ENCODE data around the gene SELE.

The SELE gene

DNA sequence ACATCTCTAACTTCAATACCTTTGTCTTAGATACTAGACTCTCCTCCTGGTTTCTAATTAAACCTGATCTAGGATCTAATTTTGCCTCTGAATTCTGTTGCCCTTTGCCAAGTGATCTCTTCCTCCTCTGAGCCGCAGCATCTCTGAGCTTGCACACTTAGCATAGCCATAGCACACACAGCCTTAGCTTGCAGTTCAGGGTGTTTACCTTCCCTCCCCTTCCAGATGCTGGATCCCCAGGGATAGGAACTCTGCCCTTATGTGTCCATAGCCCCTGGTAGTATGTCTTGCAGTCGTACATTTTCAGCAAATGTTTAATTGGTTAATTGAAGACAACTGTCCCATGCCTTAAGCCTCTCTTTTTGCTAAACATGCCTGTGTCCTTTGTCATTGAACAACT lies 52.7 kb downstream of the SELE start:
- no peak for DNase-seq

DNA sequence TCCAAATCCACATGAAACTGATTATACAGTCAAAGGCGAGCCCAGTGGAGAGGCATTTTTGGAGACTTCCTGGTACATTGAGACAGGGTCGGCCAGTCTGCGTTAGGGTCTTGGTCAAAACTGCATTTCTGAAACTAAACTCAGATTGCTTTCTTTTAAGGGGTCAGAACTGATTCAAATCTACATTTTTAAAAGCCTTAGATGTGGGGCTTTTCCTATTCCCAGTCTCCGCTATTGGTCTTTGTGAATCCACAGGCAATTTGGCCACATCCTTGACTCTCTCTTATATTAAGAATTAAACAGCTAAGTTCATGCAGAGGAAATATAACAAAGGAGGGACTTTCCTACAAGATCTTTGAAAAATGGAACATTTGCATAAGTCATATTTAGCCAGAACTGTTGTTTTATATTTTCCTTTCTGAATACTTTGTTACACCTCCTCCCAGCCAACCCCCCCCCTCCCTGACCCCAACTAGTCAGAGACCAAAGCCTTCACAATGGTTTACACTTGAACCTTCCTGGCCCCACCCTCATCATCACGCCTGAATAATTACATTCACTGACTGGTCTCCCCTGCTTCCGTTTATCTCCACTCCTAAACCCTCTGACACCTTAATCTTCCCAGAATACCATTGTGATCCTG lies 53.4 kb downstream of the SELE start:
- DNase-seq: peak; percentile 39

DNA sequence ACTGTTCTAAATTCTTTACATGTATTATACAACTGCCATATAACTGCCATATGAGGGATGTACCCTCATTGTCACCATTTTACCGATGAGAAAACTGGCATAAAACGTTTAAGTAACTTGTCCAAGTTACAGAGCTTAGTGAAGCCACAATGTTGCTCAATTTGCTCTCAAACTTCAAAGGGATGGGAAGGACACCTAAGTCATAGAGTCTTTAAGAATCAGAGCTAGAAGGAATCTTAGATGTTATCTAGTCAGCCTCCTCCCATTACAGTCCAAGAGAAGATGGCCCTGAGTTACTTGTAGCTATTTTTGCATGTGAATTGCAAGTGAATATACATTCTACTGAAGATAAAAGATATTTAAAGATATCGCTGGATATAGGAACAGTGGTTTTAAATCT lies 54.2 kb downstream of the SELE start:
- DNase-seq: no peak

DNA sequence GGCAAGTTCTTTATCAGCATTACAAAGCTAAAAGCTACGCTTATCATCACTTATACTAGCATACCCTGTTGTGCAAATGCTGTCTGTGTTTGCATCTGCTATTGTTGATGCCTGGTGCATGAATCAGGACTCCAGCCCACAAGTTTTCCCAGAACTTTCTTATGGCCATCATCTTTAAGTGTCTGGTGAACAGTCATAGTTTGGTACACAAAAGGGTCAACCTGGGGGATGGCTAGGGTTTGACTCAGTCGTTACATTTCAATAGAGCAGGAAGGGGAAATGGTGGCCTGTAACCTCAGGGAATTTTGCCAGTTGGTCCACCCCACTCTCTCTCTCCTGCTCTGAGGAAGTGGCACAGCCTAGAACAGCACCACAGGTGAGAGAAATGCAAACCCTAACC lies 57.9 kb downstream of the SELE start:
- DNase-seq: peak; percentile 14

Measured in CD4-positive, alpha-beta T cell treated with Interleukin-6 for 4 hours (primary cell).